GM19395 (cell line): ENCODE data around the gene SLITRK5.

Experiments used
- ATAC-seq: cut with Tn5 transposase; IDR thresholded peaks from one replicate; pipeline ENCODE4 v1.9.1; 2021; ENCODE audit warnings: mild to moderate bottlenecking, moderate library complexity; ENCODE audit not compliant: unreplicated experiment

The SLITRK5 gene

DNA sequence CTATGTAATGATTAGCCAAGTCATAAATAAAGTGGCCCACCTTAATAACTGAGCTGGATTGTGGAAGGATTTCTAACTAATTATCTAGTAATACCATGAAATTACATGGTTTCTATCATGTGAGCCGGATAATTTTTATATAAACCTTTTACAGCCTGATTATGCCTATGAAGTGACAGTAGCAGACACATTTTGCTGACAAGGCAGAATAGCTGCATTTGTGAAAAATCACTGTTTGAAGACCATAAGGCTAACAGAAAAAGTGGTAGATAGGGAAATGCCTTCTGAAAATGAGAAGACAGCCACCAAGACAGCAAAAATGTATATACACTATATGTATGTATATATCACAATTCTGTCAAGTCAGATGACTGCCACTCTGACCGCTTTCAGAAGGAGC is 27.1 kb downstream of the SLITRK5 start:
- ATAC-seq, result no peak

DNA sequence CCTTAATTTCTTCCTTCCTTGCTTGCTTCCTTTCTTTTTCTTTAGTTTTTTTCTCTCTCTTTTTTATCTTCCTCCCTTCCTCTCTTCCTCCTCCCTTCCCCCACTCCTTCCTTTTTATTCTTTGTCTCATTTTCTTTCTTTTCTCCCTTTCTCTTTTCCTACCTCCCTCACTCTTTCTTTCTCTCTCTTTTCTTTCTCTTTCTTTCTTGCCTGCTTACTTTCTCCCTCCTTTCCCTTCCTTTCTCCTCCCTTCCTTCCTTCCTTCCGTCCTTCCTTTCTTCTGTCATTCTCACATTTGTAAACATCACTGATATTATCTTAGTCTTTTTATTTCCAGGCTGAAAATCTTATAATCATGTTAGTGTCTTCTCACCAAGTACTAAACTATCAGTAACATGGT is 38.8 kb downstream of the SLITRK5 start:
- no peak for ATAC-seq

DNA sequence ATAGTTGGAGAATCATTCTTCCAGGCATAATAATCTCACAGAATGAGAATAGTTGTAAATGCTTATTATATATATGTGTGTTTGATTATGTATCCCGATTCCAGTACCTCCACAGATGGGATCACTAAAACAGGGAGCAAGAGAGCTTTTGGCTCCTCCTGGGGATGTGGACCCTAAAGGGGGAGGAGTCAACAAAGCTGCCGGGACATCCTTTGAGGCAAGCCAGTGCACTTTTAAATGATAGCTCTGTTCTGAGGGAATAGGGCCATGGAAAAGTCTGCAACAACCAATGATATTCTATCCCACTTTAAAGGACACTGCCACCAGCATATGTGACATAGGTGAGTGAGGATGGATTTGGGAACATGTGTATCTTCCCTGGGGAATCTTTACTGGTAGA is 40.8 kb downstream of the SLITRK5 start:
- ATAC-seq, result no peak
